GM23248 (cell line): ENCODE results near the gene TRIM29. TPM values are rescaled to one million over a fixed set of nuclear protein-coding genes. Genes with fewer than 3 reads are reported as not detected.

Source experiments
- DNase-seq: peaks from one replicate; pipeline ENCODE4 v3.0.0-alpha.2; 2015
- H2AFZ ChIP-seq: fragments of 200-600 bp; sonication (generic); 2 replicates; pipeline ENCODE4 v1.6.1; 2016; ENCODE audit warnings: antibody characterized with exemption
- H3F3A ChIP-seq: fragments of 200-600 bp; sonication (generic); 2 replicates; pipeline ENCODE4 v1.6.1; 2016; ENCODE audit warnings: mild to moderate bottlenecking, antibody characterized with exemption, mixed run types; ENCODE audit not compliant: insufficient read depth
- H3K27ac ChIP-seq: fragments of 200-600 bp; sonication (generic); 2 replicates; pipeline ENCODE4 v1.5.1; 2016; ENCODE audit warnings: mild to moderate bottlenecking
- H3K27me3 ChIP-seq: fragments of 200-600 bp; sonication (generic); replicated peaks from 2 replicates; pipeline ENCODE4 v1.6.1; 2016; ENCODE audit warnings: mild to moderate bottlenecking; ENCODE audit not compliant: insufficient read depth
- H3K36me3 ChIP-seq: fragments of 200-600 bp; sonication (generic); 2 replicates; pipeline ENCODE4 v1.6.1; 2016; ENCODE audit warnings: low read depth, mild to moderate bottlenecking
- H3K4me1 ChIP-seq: fragments of 200-600 bp; sonication (generic); 2 replicates; pipeline ENCODE4 v1.6.1; 2016; ENCODE audit warnings: mild to moderate bottlenecking; ENCODE audit not compliant: insufficient read depth
- H3K4me2 ChIP-seq: fragments of 200-600 bp; sonication (generic); one replicate; pipeline ENCODE4 v1.6.1; 2016; ENCODE audit warnings: mild to moderate bottlenecking; ENCODE audit not compliant: unreplicated experiment
- H3K4me3 ChIP-seq: fragments of 200-600 bp; sonication (generic); 2 replicates; pipeline ENCODE4 v1.5.1; 2016; ENCODE audit warnings: mild to moderate bottlenecking
- H3K79me2 ChIP-seq: fragments of 200-600 bp; sonication (generic); 2 replicates; pipeline ENCODE4 v1.6.1; 2016; ENCODE audit warnings: mild to moderate bottlenecking; ENCODE audit not compliant: insufficient read depth
- H3K9ac ChIP-seq: fragments of 200-600 bp; sonication (generic); 2 replicates; pipeline ENCODE4 v1.6.1; 2016; ENCODE audit warnings: mild to moderate bottlenecking
- H3K9me2 ChIP-seq: fragments of 200-600 bp; sonication (generic); 2 replicates; pipeline ENCODE4 v1.6.1; 2016; ENCODE audit warnings: mixed run types, mild to moderate bottlenecking, moderate library complexity; ENCODE audit not compliant: insufficient read depth
- H3K9me3 ChIP-seq: fragments of 200-600 bp; sonication (generic); one replicate; pipeline ENCODE4 v1.6.1; 2017; ENCODE audit warnings: low read depth
- H4K20me1 ChIP-seq: fragments of 200-600 bp; sonication (generic); 2 replicates; pipeline ENCODE4 v1.6.0; 2016; ENCODE audit not compliant: insufficient read depth
- EZH2 ChIP-seq: fragments of 200-600 bp; sonication (generic); IDR thresholded peaks from 2 replicates; pipeline ENCODE4 v1.6.1; 2018; ENCODE audit warnings: antibody characterized with exemption, mild to moderate bottlenecking; ENCODE audit not compliant: insufficient read depth, poor library complexity, severe bottlenecking
- EZH2phosphoT487 ChIP-seq: fragments of 200-600 bp; sonication (generic); IDR thresholded peaks from 2 replicates; pipeline ENCODE4 v1.6.1; 2018; ENCODE audit warnings: antibody characterized with exemption, moderate library complexity, mild to moderate bottlenecking, low read depth; ENCODE audit not compliant: insufficient read depth
- WGBS, 2 experiments: methylation state at CpG; one replicate each; pipeline ENCODE4 v1.1.6; 2015 to 2017; ENCODE audit warnings: low lambda C conversion rate in 2 of 2, low coverage in 1 of 2; ENCODE audit errors: missing lambda C conversion rate in 2 of 2; 5-methylcytosine and 5-hydroxymethylcytosine counted together
- in situ Hi-C: fragments of 300-500 bp; cut with MboI; formaldehyde crosslinking; loops from 2 replicates; pipeline ENCODE4 v1.15.0; 2020
- polyA plus RNA-seq: library from polyadenylated mRNA; unstranded; fragments of >200 nt; fragmentation: Nextera tagmentation; extraction: Ambion mirVana; gene quantifications from 2 replicates; pipeline ENCODE4 v1.2.1, GENCODE V29; 2016
- total RNA-seq: library from RNA; depleted of rRNA; stranded (reverse); fragments of >200 nt; shearing (Covaris generic); gene quantifications from 2 replicates; pipeline ENCODE4 v1.2.3, GENCODE V29; 2014; rRNA removed

Gene TRIM29
- total and polyA plus RNA-seq, 2 experiments from 2014 or later = 0.86 TPM; not detected in 1

DNA sequence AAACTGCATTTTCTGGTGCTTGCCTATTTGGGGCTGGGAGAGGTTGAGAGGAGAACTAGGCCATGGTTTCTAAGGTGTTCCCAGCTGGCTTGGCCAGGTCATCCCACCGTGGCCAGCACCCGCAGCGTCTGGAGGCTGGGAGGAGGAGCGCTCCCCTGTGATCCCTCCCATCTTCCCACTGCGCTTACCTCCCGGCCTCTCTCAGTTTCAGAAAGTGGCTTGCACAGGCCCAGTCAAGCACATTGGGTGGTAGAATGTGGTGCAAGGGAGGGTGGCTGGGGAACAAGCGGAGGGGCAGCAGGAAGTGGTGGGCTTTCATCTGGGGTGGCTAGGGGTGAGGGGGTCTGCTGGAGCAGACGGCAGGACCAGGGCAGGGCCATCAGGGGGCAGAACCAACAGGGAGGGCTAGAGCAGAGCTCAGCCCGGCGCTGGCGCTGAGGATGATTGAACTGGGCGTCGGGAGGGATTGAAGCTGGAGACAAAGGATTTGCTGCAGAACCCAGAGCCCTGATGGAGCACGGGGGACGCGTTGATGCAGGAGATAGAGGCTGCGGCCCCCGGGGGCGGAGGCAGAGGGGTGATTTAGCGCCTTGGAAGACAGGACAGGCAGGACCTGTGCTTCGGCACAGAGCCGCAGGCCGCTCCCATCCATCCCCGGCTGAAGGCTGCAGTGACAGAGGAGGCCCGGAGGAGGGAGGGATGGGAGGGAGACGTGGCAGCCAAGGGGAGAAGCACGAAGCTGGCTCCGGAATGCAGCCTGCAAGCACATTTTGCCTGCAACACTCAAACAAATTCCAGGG is 76.0 kb downstream of the TRIM29 start:
- WGBS, 2 experiments = 29% methylated on average over 28 of the region's 28 CpGs
- Histone ChIP-seq H3K4me1 (no peaks in the 10 kb centered on the region), H3K4me3 (no peak overlapping the region), H3K79me2 (no peaks in the 10 kb centered on the region), H3K9ac (no peak overlapping the region), H3K9me3 (no peaks in the 10 kb centered on the region), H3K27ac (no peak overlapping the region), H2AFZ (no peak overlapping the region), H3K9me2 (no peaks in the 10 kb centered on the region), H3F3A (no peaks in the 10 kb centered on the region), H3K36me3 (no peaks in the 10 kb centered on the region), H3K27me3 (peaks cover 56% of the 10 kb centered on the region), H4K20me1 (no peaks in the 10 kb centered on the region), H3K4me2 (no peak overlapping the region)
- in situ Hi-C loops = no loop called here
- no peak for TF ChIP-seq EZH2
- no peak for TF ChIP-seq EZH2phosphoT487
- DNase-seq = peak; percentile 59

Other genes starting within 250 kb of the TRIM29 start
- 111 and 116 TPM in 2 replicates for gene OAF, start 72.9 kb upstream of the TRIM29 start, total RNA-seq
- gene OAF, start 72.9 kb upstream of the TRIM29 start, polyA plus RNA-seq = 74.6 and 80.0 TPM in 2 replicates
- not detected in 2 replicates for gene POU2F3, start 102.0 kb upstream of the TRIM29 start, total RNA-seq
- not detected in 2 replicates for gene POU2F3, start 102.0 kb upstream of the TRIM29 start, polyA plus RNA-seq
- 6.8 and 11.1 TPM in 2 replicates for gene TLCD5, start 187.2 kb upstream of the TRIM29 start, total RNA-seq
- gene TLCD5, start 187.2 kb upstream of the TRIM29 start, polyA plus RNA-seq = 10.6 and 13.5 TPM in 2 replicates
- 52.7 and 57.9 TPM in 2 replicates for gene ARHGEF12, start 198.3 kb upstream of the TRIM29 start, total RNA-seq
- 20.3 and 20.4 TPM in 2 replicates for gene ARHGEF12, start 198.3 kb upstream of the TRIM29 start, polyA plus RNA-seq